Prostate gland (tissue), 2 donors: Measurements from ENCODE around the gene TMEM242.

Experiments
- CTCF ChIP-seq, 4 experiments: fragments of 200-600 bp in 2 of 4; fragments of 450-650 bp in 2 of 4; sonication (generic) in 2 of 4; IDR thresholded peaks; 1 replicate in 3 of 4; 2 replicates in 1 of 4; pipeline ENCODE4 v1.5.1; 2016 to 2019; ENCODE audit warnings: antibody characterized with exemption in 4 of 4, mild to moderate bottlenecking in 2 of 4, moderate library complexity in 2 of 4
- POLR2A ChIP-seq: fragments of 450-650 bp; IDR thresholded peaks from one replicate; pipeline ENCODE4 v1.6.1; 2016; ENCODE audit warnings: antibody characterized with exemption, mild to moderate bottlenecking
- POLR2AphosphoS5 ChIP-seq: sonication (generic); formaldehyde crosslinking; IDR thresholded peaks from one replicate; pipeline ENCODE4 v1.6.1; 2017; ENCODE audit warnings: antibody characterized with exemption

- TF ChIP-seq CTCF (IDR thresholded peaks at IDR 0.05) (no peak), POLR2A (no peak), POLR2AphosphoS5 (no peak)
Measured at GRCh38 chr6:157245436-157245835, 77.9 kb downstream of the TMEM242 start.
